Erythroblast (primary cell): Measurements from ENCODE around the gene KIAA1671.

ENCODE experiments used
- DNase-seq, 2 experiments: peaks; one replicate each; lab custom pipeline; 2025; lab: John Stamatoyannopoulos, UW
- GATA1 ChIP-seq: IDR thresholded peaks from 2 replicates; pipeline ENCODE4 v1.6.1; 2011; ENCODE audit warnings: low read depth, mild to moderate bottlenecking, control low read depth, low read length, moderate library complexity
- POLR2A ChIP-seq: IDR thresholded peaks from 2 replicates; pipeline ENCODE4 v1.6.1; 2011; ENCODE audit warnings: mild to moderate bottlenecking, low read length

KIAA1671 gene

DNA sequence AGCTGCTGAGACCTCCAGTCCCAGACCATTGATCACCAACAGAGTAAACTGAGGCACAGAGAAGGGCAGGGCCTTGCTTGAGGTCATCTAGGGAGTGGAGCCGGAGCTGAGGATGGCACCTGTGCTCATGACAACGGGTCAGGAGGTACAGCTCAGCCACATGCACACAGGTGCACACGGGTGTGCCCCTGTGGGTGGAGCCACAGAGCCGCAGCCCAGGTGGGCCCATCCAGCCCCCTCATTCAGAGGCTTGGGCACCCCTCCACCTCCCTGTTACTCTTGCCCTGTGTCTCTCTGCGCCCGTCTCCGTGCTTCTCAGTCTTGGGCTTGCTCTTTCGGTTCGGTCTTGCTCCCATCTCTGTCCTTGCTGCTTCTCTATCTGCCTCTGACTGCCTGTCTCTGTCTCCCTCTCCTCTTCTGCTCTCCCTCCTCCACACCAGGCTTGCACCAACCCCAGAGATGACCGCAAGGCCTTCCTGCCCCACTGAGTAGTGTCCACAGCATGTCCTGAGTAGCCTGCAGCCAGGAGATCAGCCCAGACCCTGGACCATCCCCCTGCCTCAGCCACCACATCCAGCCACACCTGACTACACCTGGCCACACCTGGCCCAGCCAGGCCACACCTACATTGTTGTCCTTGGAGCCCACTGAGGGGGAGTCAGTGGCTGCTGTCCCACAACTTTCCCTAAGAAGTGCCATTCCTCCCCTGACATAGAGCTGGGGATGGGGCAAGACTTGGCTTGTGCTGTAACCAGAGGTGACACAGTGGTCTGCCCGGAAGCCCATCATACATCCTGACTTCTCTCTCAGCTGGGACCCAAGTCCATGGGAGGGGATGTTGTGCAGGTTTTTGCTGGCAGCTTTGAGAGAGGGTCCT lies 207.8 kb downstream of the KIAA1671 start:
- DNase-seq, result no peak
- TF ChIP-seq GATA1 (no peak), POLR2A (no peak)

GRCh38 chr22:25161017-25161915 lies 208.8 kb downstream of the KIAA1671 start:
- no peak for TF ChIP-seq POLR2A
- no peak for TF ChIP-seq GATA1
- DNase-seq, result no peak

DNA sequence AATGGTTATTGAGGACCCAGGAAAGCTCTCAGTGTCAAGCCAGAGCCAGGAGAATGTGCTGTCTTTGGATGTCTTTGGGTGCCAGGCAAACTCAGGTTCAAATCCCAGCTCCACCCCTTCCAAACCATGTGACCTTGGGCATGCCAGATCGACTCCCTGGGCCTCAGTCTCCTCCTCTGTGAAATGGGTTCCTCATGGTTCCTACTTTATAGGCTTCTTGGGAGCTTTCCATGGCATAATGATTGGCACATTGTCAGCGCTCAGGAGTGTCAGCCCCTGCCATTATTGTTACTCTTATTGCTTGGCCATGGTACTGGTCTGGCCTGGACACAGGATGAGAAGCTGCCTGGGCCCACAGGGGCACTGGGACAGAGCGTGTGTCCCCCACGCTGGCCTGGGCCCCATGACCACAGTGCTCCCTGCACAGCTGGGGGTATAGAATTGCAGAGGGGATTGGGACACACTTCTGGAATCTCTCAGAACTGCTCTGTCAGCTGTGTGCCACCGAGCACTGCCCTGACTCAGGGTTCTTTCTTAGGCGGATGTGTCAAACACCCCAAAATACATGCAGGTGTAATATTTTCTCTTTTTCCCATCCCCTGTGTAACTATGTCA lies 209.5 kb downstream of the KIAA1671 start:
- no peak for DNase-seq
- TF ChIP-seq POLR2A, result no peak
- no peak for TF ChIP-seq GATA1

DNA sequence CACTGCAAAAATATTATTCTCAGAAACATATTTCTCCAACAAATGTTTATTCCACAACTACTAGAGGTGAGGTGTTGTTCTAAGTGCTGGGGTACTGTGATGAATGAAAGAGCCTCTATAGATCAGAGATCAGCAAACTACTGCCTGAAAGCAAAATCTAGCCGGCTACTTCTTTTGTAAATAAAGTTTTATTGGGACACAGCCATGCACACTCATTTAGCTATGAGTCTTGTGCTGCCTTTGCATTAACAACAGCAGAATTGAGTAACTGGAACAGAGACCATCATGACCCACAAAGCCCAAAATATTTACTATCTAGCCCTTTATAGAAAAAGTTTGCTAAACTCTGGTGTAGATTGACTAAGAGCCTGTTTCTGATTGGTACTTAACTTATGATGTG lies 210.0 kb downstream of the KIAA1671 start:
- no peak for DNase-seq
- TF ChIP-seq GATA1 (no peak), POLR2A (no peak)

DNA sequence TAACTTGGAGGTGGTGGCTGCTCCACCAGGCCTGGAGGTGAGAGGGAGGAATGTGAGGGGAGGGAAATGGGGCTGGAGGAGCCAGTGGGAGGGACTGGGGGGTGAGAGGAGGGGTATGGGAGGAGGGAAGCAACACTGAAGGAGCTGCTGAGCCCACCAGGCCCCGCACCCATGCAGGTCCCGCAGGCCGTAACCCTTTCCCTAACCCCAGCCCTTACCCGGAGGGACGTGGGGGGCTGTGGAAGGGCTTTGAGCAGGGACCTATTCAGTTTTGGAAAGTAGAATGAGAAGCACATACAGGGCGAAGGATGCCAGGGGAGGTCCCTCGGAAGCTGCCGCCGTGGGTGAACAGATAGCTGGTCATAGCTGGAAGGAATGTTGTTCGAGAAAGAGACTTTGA lies 213.3 kb downstream of the KIAA1671 start:
- TF ChIP-seq GATA1, result no peak
- DNase-seq, result no peak

DNA sequence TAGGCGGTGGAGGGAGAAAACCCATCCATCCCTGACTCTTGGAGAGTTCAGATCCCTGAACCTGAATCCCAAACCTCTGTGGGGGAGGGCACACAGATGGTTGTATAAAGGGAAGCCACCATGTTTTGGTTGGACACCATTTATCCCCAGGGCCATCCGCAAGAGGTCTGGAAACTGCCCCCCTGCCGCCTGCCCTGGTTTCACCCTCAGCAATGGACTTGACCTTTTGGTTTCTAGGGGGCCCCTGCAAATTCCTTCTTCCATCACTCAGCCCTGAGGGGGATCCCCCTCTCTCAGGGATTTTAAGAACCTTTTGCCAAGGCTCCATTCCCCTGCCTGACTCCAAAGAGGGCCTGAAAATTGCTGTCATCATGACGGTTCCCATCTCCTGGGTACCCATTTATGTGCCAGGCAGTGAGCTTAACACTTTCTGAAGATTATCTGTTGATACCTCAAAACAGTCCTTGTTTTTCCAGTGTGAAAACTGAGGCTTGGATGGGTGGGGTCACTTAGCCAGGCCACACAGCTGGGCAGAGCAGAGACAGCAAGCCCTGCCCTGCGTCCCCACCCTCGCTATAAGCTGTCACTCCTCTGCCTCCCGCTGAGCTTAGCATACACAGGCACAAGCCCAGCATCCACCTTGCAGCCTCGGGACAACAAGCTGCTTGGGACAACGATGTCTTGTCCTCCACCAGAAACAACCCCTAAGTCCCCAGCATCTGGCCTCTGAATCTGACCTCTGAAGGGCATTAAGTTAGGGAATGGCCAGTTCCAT lies 213.9 kb downstream of the KIAA1671 start:
- TF ChIP-seq POLR2A (no peak), GATA1 (no peak)
- DNase-seq, result no peak

DNA sequence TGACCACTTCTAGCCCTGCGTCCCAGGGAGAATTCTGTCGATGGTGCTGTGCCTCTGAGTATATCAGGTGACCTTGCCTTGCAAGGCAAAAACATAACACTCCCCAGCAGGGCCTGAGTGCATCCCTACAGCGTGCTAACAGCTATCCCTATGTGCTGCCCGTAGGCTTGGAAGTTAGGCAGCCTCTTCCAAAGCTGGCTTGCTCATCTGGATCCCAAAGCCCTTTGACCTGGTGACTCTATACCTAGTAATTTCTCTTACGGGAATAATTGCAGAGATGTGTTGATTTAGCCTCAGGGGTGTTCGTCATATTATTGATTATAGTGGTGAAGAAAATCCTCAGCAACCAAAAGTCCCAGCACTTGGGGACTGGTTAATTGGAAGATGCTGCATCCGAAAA lies 214.6 kb downstream of the KIAA1671 start:
- no peak for DNase-seq
- no peak for TF ChIP-seq GATA1
- TF ChIP-seq POLR2A, result no peak

- TF ChIP-seq GATA1 (no peak), POLR2A (no peak)
- no peak for DNase-seq
These were observed 215.5 kb downstream of the KIAA1671 start for GRCh38 chr22:25167834-25168601.

DNA sequence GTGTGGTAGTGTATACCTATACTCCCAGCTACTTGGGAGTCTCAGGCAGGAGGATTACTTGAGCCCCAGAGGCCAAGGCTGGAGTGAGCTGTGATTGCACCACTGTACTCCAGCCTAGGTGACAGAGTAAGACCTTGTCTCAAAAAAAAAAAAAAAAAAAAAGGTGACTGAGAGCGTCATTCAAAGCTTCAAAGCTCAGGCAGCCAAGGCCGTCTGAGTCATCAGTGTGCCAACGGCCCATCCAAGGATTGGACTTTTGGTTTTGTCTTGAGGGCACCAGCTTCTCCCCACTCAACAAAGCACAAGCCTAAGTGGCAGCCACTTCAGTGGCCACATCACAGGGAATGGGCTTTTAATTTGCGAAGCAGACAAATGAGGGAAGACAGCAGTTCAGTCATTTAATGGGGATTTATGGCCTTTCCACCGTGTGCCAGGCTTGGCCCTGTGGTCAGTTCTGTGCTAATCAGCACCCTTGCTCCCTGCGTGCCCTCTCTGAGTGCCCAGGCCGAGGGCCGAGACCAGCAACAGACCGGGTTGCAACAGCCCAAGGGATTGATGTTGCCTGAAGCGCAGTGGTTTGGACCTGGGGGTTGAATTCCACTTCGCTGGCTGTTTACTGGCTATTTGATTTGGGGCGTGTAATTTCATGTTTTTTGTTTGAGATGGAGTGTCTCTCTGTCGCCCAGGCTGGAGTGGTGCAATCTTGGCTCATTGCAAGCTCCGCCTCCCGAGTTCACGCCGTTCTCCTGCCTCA lies 216.9 kb downstream of the KIAA1671 start:
- no peak for DNase-seq

DNA sequence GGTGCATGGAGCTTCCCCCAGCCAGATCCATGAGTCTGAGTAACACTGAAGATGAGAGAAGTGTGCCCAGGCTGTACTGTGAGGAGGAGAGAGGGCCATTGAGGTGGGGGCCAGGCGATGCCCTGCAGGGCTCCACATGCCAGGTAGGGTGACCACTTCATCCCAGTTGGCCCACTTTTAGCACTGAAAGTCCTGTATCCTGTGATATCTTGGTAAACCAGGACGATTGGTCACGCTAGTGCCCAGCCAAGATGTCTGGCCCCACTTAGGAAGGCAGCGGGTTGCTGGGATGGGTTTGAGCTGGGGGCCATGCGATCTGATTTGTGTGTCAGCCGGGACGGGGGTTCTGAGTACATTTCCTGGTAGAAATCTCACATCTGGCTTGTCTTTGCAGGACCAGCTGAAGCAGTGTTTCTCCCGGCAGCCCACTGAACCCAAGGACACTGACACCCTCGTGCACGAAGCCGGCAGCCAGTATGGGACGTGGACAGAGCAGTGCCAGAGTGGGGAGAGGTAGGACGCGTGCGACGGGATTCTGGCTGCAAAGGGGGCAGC lies 218.0 kb downstream of the KIAA1671 start:
- no peak for DNase-seq
- TF ChIP-seq POLR2A (no peak), GATA1 (no peak)

More for the DNA sequence above, 216.9 kb downstream of the KIAA1671 start:
- TF ChIP-seq POLR2A (no peak), GATA1 (no peak)

GRCh38 chr22:25172153-25172552 lies 219.6 kb downstream of the KIAA1671 start:
- TF ChIP-seq GATA1 (no peak), POLR2A (no peak)
- peak; percentile 26 to 35 for DNase-seq
